HG03045 (cell line): ENCODE measurements around the gene PCDHGA6.
A peak's percentile ranks its signal among the peaks of the same experiment; 100 is the strongest.

Source experiments
- ATAC-seq: cut with Tn5 transposase; IDR thresholded peaks from one replicate; pipeline ENCODE4 v1.9.1; 2021; ENCODE audit warnings: mild to moderate bottlenecking, moderate library complexity; ENCODE audit not compliant: unreplicated experiment

PCDHGA6 gene

GRCh38 chr5:141419074-141419880 is 45.6 kb downstream of the PCDHGA6 start:
- ATAC-seq: no peak

GRCh38 chr5:141420855-141421488 is 47.3 kb downstream of the PCDHGA6 start, which contains the start of gene PCDHGA11:
Gene PCDHGA11 (plus strand): TSS chr5:141421051. CDS start chr5:141421228, 177 bp downstream.
- peak; percentile 39 for ATAC-seq

- no peak for ATAC-seq
Measured at GRCh38 chr5:141421489-141421855, 47.8 kb downstream of the PCDHGA6 start.

GRCh38 chr5:141422742-141423291 is 49.1 kb downstream of the PCDHGA6 start:
- no peak for ATAC-seq

GRCh38 chr5:141427783-141428426 is 54.2 kb downstream of the PCDHGA6 start:
- no peak for ATAC-seq
